ENCODE data around the gene ADARB1.
"Not testable (repeated sequence)": the region's sequence is repeated elsewhere in the genome, so short reads cannot be mapped to it uniquely, and the experiment has no call there.

Gene ADARB1

DNA sequence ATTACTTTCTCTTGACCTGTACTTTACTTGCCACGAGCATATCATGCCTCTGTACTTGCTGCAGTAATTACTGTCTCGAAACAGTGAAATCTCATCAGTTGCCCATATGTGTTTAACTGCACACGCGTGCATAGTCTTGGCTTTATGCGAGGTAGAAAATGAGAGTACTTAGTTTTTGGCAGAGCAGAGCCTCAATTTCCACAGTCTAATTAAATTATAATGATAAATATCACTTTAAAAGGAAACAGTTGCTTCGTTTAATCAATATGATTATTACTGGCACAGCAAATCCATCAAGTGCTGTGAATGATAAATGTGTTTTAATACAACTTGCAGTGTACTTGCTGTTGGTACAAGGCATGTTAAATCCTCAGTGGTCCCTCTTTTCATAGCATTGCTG is 47.6 kb downstream of the ADARB1 start:
- DNase-seq, result no peak

DNA sequence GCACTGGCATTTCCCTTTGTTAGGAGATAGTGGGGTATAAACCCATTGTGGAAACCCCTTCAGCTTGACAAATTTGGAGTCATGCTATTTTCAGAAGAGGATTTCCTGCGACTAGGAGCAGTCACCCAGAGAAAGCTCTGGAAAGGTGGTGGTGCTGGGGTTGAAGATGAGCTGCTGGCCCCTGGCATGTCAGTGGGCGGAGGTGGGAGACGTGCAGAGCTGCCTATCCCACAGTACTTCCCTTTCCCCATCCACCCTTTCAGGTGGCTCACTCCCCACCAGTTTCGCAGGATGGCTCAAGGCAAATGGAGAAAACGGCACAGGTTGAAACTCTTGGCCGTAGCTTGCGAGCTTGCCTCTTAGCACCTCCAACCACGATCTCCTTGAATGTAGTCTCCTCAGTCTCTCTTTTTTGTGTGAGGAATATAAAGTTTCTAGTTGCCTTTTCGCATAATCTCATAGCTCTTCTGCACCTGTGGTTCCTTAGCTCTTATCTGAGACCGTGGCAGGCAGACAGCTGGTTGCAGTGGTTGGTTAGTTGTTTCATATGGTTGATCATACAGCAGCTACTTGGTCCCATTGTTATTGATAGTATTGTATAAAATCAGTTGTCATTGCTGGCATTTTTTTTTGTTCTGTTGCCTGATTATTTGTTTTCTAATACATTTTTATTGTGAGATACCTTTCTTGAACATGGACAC is 48.2 kb downstream of the ADARB1 start:
- no peak for DNase-seq

DNA sequence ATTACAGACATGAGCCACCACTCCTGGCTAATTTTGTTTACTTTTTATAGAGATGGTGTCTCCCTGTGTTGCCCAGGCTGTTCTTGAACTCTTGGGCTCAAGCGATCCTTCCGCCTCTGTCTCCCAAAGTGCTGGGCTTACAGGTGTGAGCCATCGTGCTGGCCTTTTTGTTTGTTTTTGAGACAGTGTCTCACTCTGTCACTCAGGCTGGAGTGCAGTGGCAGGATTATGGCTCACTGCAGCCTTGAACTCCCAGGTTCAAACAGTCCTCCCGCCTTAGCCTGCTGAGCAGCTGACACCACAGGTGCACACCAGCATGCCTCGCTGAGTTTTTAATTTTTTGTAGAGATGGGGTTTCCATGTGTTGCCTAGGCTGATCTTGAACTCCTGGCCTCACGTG is 49.1 kb downstream of the ADARB1 start:
- DNase-seq, result peak; percentile 24

DNA sequence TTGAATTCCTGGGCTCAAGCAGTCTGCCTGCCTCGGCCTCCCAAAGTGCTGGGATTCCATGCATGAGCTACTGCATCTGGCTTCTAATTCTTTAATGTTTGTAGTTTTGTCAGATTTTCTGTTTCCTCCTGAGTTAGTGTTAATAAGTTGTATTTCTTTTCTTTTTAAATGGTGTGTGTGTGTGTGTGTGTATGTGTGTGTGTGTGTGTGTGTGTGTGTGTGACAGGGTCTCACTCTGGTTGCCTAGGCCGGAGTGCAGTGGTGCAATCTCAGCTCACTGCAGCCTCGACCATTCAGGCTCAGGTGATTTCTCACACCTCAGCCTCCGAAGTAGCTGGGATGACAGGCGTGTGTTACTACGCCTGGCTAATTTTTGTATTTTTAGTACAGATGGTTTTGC is 50.2 kb downstream of the ADARB1 start:
- no peak for DNase-seq

DNA sequence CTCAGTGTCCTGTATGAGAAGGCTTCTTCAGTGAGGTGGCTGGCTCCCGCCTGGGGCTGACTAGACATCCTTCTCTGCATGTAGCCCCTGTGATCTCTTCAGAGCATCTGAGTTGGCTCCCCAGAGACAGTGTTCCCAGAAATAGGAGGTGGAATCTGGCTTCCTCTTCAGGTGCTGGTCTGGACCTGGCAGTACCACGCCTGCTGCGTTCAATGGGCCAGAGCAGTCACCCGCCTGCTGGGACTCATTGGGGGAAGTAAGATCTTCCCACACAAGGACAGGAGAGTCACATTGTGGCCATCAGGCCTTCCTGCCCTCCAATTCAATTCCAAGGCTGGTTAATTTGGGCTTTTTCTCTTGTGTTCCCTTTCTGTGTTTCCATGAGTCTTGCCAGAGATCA is 51.0 kb downstream of the ADARB1 start:
- DNase-seq, result no peak

DNA sequence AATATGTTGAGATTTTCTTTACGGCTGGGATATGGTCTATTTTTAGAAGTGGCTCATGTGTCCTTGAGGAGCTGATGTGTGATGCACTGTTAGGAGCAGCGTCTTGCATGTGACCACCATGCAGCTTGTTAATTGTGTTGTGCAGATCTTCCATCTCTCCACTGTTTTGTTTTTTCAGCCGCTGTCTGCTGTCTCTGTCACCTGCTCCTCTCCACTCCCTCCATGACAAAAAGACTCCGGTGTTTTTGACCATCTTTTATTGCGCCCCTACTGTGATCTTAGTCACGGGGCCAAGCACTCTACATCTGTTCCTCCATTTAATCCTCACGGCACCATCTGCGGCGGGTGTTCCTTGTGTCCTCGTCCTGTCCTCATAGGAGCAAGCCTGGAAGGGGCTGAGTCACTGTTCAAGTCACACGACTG is 51.8 kb downstream of the ADARB1 start:
- no peak for DNase-seq

DNA sequence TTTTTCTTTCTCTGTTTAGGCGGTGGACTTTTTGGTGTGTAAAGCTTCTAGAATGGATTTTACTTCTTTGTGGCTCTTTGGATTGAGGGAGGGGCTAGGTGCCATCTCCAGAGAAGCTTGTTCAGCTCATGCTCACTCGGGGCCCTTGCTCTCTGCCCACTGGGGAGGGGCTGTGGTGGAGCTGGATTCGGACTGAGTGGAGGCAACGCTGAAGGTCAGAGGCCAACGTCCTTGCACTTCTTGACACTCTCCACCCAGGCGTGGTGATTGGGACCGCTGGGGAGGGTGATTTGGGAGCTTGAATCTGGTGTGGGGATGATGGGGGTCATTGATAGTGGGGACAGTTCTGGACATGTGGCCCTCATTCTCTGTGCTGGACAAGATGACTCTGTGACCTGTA is 52.6 kb downstream of the ADARB1 start:
- no peak for DNase-seq

DNA sequence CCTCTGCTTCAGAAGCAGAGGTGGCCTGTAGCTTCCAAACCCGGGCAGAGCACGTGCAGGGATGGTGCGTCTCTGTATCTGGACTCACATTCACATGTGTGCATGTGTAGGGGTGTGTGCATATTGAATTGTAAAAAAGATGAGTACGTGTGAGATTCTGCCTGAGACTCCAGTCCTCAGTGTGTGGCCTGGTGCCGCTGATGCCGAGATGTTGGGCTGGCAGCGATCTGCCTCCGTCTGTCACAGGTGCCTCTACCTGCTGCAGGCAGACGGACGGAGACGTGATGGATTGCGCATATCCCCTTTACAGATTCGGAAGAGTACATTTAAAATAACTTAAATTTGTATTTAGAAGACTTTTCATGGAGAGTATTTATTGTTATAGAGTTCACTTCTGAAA is 53.6 kb downstream of the ADARB1 start:
- DNase-seq, result no peak

DNA sequence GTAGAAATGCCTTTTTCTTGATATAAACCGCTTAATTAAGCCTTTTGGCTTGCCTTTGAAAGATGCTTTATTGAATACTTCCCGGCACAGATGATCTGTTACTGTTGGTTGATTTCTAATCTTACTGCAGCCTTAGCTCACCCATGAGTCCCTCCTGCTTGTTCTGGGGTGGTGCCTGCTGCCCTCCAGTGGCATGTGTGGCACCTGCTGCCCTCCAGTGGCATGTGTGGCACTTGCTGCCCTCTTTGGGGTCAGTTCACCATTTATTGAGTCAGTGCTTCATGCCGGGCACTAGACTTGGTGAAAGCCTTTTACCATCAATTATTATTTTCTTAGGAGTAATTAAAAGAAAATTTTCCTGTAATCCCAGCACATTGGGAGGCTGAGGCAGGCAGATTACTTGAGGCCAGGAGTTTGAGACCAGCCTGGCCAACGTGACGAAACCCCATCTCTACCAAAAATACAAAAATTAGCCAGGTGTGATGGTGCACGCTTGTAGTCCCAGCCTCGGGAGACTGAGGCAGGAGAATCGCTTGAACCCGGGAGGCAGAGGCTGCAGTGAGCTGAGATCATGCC is 54.3 kb downstream of the ADARB1 start:
- DNase-seq, result peak; percentile 68

DNA sequence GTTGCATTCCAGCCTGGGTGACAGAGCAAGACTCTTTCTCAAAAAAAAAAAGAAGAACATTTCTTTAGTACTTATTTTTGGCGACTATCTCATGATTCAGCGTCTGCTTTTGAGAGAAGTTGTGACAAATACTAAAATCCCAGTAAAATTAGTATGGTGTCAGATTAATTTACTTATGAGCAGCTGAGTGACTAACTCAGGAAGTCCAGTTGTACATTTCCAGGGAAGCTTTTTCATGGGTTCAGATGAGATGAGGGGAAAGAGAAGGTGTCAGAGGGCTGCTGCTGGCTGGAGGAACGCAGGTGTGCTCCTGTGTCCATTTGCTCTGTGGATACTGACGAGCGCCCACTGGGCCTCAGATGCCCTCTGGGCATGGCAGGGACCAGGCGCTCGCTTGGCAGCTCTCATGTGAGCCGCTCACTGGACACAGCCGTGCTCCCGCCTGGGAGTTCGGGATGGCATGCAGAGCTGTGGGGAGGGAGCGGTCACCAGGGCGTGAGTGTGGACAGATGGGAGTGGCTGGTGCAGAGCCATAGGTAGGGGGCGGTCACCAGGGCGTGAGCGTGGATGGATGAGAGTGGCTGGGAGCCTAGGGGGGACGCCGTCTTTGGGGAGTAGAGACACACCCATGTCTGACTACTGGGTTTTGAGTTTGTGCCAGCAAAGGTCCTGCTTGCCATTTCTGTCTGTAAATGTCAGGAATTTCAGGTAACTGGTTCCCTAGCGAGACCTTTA is 55.0 kb downstream of the ADARB1 start:
- DNase-seq, result no peak

DNA sequence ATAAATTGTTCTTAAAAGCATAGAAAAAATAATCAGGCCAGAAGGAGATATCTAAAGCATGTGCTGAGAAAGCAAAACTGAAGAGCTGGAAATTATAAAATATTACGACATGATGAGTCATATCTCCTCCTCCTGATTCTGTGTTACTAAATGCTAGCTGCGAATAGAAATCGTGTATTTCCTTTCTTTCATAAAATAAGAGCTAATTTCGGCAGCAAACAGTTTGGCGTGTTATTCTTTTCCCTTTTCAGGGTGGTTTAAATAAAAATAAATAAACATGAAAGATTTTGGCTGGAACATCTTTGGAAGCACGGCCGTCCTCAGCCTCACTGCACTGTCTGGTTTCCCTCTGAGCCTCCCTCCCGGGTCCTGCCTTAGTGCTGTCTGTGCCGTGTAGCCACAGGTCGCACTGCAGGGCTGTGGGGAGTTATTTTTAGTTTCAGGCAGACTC is 56.0 kb downstream of the ADARB1 start:
- DNase-seq, result no peak

DNA sequence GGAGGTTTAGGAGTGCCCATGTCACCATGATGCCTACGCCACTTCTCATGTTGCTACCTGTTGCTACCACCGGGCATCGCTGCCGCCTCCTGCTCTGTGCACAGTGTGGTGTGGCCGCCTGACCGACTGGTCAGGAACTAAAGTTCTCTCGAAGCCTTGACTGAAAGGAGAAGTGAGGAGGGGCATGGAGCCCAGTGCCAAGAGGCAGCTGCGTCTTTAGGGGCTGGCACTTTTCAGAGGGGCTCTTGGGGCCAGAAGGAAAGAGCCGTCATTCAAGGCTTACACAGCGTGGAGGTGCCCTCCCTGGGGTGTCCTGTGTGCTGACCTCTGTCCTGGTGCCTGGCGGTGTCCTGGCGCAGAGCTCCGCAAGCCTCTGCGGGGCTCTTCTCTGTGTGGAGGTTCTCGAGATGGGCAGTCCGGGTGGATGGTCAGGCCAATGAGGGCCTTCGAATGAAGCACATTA is 57.2 kb downstream of the ADARB1 start:
- DNase-seq, result no peak

DNA sequence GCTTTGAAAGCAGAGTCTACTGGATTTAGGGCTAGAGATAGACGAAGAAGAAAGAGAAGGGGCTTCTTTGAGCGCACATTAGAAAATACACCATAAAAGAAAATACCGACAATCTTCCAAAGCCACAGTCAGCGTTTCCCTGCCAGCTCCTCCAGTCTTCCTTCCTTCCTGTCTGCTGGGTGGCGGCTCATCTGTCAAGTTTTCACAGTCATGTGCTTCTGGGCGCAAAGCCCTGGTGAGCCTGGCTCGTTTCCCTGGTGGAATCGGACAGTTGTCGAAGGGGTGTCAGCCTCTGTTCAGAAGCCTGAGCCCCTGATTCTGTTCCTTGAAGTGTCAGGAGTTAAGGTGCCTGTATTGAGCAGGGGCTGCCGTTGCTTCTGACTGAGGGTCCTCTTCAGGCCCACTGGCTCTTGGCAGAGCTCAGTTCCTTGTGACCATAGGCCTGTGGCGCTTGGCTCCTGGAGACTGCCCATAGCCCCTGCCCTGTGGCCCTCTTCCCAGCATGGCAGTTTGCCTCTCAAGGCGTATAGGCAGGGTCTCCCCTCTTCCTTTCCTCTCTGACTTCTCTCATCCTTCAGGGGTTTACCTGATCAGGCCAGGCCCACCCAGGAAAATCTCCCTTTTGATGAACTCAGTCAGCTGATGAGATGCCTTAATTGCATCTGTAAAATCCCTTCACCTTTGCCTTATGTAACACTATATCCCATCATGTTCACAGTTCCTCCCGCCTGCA is 58.6 kb downstream of the ADARB1 start:
- no peak for DNase-seq

DNA sequence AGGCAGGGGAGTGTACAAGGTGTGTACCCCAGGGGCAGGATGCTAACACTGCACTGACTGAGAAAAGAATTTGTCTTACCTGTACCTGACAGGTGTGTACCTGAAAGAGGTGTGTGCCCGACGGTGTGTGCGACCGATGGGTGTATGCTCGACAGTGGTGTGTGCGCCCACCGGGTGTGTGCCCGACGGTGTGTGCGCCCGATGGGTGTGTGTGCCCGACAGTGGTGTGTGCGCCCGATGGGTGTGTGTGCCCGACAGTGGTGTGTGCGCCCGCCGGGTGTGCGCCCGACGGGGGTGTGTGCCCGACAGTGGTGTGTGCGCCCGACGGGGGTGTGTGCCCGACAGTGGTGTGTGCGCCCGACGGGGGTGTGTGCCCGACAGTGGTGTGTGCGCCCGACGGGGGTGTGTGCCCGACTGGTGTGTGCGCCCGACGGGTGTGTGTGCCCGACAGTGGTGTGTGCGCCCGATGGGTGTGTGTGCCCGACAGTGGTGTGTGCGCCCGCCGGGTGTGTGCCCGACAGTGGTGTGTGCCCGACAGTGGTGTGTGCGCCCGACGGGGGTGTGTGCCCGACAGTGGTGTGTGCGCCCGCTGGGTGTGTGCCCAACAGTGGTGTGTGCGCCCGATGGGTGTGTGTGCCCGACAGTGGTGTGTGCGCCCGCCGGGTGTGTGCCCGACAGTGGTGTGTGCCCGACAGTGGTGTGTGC is 59.3 kb downstream of the ADARB1 start:
- DNase-seq, result not testable (repeated sequence)

DNA sequence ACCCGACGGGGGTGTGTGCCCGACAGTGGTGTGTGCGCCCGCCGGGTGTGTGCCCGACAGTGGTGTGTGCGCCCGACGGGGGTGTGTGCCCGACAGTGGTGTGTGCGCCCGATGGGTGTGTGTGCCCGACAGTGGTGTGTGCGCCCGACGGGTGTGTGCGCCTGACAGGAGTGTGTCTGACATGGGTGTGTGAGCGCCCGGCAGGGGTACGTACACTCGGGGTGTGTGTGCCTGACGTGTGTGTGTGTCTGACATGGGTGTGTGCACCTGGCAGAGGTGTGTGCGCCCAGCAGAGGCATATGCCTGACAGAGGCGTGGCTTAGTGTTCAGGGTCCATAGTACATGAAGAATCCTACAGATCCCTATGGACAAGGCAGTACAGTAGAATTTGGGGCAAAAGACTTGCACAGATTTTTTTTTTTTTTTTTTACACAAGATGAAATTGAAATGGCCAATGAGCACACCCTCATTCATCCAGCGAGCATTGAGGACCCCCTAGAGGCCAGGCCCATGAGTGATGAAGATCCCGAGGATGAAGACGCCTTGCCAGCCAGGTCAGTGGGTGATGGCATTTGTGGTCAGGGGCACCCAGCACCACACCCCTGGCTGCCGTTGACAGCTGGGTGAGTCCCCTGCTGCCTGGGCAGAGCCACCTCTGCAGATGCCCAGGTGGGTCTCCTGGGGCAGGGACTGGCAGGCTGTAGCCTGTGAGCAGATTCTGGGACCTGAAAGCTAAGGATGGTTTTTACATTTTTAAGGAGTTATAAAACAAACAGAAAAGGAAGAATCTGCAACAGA is 60.1 kb downstream of the ADARB1 start:
- DNase-seq, result no peak

DNA sequence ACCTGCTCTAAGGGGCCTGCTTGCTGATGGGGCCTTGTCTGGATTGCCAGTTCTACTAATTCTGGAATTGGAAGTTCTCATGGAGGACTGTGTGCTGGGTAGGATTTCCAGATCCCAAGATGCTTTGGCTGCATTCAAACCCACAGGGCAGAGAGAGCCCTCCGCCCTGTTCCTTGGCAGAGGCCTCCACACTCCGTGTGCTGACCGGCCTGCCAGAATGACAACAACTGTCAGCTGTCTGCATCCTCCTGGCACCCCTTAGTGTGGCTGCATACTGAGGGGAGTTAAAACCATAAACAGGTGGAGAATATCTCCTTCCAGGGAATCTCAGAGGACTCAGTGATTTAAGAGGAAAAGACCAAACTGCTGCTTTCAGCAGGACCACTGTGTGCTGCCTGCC is 60.7 kb downstream of the ADARB1 start:
- no peak for DNase-seq

DNA sequence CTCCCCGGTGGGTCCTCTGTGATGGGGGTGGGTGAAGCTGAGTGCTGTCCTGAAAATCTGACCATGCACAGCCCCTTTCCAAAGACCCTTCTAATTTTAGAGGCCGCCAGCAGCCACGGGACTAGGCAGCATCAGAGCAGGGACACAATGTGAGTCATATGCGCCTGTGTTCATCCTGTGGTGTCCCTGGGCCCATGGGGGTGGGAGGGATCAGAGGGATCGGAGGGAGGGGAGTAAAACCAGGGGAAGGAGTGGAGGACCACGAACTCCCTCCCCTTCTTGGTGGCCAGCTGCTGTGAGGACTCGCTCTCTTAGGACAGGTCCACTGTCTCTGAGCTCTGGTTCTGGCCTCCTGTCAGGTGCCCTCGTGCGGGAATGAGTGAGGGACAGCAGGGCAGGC is 61.5 kb downstream of the ADARB1 start:
- DNase-seq, result no peak

DNA sequence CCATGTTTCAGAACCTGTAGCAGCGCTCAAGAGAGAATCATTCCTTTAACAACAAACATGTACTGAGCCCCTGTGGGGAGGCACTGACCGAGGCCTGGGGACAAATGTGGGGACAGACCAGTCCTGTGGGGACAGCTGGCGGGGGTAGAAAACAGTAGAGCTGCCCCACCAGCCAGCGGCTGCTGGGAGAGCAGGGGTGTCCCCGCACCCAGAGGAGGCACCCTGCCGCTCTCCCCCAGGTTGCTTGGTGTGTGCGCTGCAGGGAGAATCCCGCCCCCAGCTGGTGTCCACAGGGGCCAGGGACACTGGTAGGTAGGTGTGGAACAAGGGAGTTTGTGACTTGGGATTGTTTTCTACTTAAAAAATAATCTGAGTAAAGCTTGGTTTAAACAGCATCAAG is 62.1 kb downstream of the ADARB1 start:
- DNase-seq, result no peak

DNA sequence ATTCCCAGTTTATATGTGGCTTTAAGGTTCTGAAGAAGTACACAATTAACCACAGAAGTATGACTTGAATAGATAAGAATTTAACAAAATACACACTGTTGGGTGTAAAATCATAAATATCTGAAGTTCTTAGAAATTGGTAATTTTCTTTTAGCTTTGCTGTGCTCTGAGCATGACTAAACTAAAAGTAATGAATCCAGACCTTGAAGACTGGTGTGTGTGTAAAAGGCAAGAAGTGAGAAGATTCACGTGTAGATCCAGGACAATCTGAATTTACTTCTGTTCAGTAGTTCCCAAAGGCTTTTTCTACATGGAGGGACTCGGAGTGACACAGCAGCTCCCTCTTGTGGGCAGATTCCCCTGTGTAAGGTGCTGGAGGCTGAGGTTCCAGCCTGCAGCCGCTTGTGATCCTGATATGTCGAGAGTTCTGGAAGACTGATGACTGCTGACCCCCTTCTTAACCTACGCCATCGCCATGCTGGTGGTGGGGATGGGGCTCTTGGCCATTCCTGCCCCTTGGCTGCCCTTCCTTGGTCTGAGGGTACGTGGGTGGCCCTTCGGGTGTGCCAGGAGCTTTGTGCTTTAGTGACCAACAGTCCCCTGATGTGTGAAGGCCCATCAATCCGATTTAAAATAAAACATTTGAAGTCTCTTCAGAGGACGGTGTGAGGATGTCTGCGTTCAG is 62.7 kb downstream of the ADARB1 start:
- peak; percentile 85 for DNase-seq

DNA sequence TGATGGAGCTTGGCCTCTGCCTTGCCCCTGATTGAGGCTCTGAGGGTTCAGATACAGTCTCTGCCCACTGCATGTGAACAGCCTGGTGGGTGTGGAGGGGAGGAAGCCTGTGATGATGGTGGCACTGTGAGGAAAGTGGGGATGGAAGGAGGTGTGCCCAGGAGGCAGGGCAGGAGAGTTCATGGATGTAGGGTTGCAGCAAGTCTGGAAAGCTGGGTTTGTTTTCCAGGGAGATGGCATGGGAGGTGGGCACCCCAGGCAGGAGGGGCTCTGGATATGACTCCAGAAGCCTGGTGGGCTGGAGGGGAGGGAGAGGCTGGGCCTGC is 63.2 kb downstream of the ADARB1 start:
- no peak for DNase-seq

DNA sequence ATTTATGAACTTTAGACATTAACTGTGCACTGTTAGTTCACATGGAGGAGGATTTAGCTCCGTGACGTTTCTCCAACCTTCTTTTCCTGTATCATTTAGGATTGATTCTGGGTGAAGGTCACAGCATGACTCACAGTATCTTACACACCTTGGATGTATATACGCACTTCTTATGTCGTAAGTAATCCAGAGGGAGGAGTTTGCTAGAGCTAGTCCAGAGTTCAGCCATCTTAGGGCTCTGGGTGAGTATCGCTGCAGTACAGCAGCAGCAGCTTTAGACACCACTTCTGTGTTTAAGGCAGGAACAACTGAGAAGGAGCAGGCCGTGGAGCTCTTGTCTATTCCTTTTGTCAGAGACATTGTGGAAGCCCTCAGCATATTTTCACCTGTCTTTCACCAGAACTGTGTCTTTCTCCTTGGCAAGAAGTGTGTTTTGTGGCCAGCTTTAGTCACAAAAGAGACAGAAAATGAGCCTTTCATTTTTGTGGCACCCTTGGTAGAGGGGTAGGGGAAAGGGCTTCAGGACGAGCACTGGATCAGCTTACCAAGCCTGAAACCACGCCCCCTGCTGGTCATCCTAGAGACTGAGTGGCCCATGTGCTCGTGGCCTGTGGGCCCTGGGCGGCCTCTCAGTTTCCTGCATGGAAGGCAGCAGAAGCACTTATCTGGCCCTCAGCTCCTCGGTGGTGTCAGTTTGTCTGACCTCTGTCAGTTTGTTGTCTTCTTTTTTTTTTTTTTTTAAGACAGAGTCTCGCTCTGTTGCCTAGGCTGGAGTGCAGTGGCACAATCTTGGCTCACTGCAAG is 64.0 kb downstream of the ADARB1 start:
- DNase-seq, result peak; percentile 66

Data from NCI-H1694 (cell line).